Activated CD8-positive, alpha-beta memory T cell treated with anti-CD3 and anti-CD28 coated beads, Interleukin-2, amount 50 U/mL, for 48 hours (primary cell): ENCODE data around the gene NCOA5.

Experiments
- DNase-seq: peaks from one replicate; pipeline ENCODE4 v3.0.0-alpha.2; 2020

NCOA5 gene

GRCh38 chr20:46011631-46012482, 77.9 kb downstream of the NCOA5 start:
- DNase-seq, result peak; percentile 87
